Right ventricle myocardium inferior (tissue), 1 donor: ENCODE measurements around the gene FKBP4. TPM values are rescaled to one million over a fixed set of nuclear protein-coding genes. Genes with fewer than 3 reads are reported as not detected.

ENCODE experiments used
- ATAC-seq: fragments of 200-7000 bp; cut with Tn5 transposase; one replicate; pipeline ENCODE4 v1.9.1; 2020; ENCODE audit warnings: mild to moderate bottlenecking, moderate library complexity
- DNase-seq: peaks from one replicate; pipeline ENCODE4 v3.0.0; 2021; ENCODE audit errors: missing footprints
- intact Hi-C: fragments of 100-400 bp; cut with DNase I; formaldehyde crosslinking; loops from one replicate; pipeline ENCODE4 v1.11.0; 2022
- total RNA-seq: library from RNA; stranded (reverse); fragmentation: NEBNext Ultra II Directional; extraction: Animal tissue kit (Norgen Biotek cat#: 25700); gene quantifications from one replicate; pipeline ENCODE4 v1.2.1, GENCODE V29; 2021
- donor health status: DM: no; HTN: yes; CAD: no; lungs with severe emphysema.

FKBP4 gene
- total RNA-seq, 1 donor from 2014 or later: 64.1 TPM

GRCh38 chr12:2833810-2834209, 39.0 kb downstream of the FKBP4 start:
- no peak for DNase-seq
- intact Hi-C loops: no loop called here
- ATAC-seq: peak; percentile 29

GRCh38 chr12:2834581-2835491, 40.1 kb downstream of the FKBP4 start, which contains the start of gene NRIP2:
Gene NRIP2, minus strand, starts transcription at chr12:2835035. Its CDS starts 52 bp downstream, at chr12:2834983.
- ATAC-seq (peak; percentile 47), DNase-seq (no peak)
- intact Hi-C loops: no loop called here

GRCh38 chr12:2835691-2836403, 41.1 kb downstream of the FKBP4 start:
- ATAC-seq (no peak), DNase-seq (no peak)
- intact Hi-C loops: no loop called here

- ATAC-seq (no peak), DNase-seq (no peak)
- intact Hi-C loops: no loop called here
These were observed 41.8 kb downstream of the FKBP4 start for GRCh38 chr12:2836574-2836973.

GRCh38 chr12:2841056-2841650, 46.4 kb downstream of the FKBP4 start:
- ATAC-seq (no peak), DNase-seq (no peak)
- intact Hi-C loops: no loop called here

GRCh38 chr12:2842948-2843347, 48.2 kb downstream of the FKBP4 start:
- intact Hi-C loops: no loop called here
- DNase-seq (no peak), ATAC-seq (no peak)

- DNase-seq (no peak), ATAC-seq (no peak)
- intact Hi-C loops: no loop called here
These were observed 50.0 kb downstream of the FKBP4 start for GRCh38 chr12:2844786-2845185.

GRCh38 chr12:2845280-2845679, 50.5 kb downstream of the FKBP4 start:
- no peak for ATAC-seq
- intact Hi-C loops: no loop called here
- no peak for DNase-seq

GRCh38 chr12:2851931-2852330, 57.2 kb downstream of the FKBP4 start:
- ATAC-seq (no peak), DNase-seq (no peak)
- intact Hi-C loops: loop anchor here (5.0 kb wide), 1 partner anchor 185 kb away; no protein-coding TSS in a partner anchor

- intact Hi-C loops: loop anchor here (1.0 to 5.0 kb wide), 2 partner anchors 91 to 184 kb away; no protein-coding TSS in a partner anchor
- ATAC-seq (peak; percentile 89), DNase-seq (peak; percentile 86)
These were observed 58.9 kb downstream of the FKBP4 start for GRCh38 chr12:2853626-2854025.

Other genes with a start within 250 kb of the FKBP4 start
- gene ITFG2, start 17.7 kb downstream of the FKBP4 start, total RNA-seq: 11.4 TPM
- gene NRIP2, start 40.1 kb downstream of the FKBP4 start, total RNA-seq: 3.2 TPM
- not detected for gene TEX52, start 62.1 kb downstream of the FKBP4 start, total RNA-seq
- 1.2 TPM for gene FOXM1, start 82.2 kb downstream of the FKBP4 start, total RNA-seq
- gene RHNO1, start 82.3 kb downstream of the FKBP4 start, total RNA-seq: 4.3 TPM
- gene TULP3, start 95.9 kb downstream of the FKBP4 start, total RNA-seq: 6.8 TPM
- gene TEAD4, start 164.4 kb downstream of the FKBP4 start, total RNA-seq: 13.4 TPM